Thyroid gland (tissue), 4 donors: ENCODE data around the gene MYLK4. TPM values are rescaled to one million over a fixed set of nuclear protein-coding genes. Genes with fewer than 3 reads are reported as not detected.

Experiments used
- DNase-seq, 2 donors: peaks; one replicate each; pipeline ENCODE4 v3.0.0-alpha.2; 2019
- H3K27ac ChIP-seq, 3 donors: fragments of 200-600 bp; sonication (generic); 1 replicate in 2 of 3; 2 replicates in 1 of 3; pipeline ENCODE4 v1.5.1; 2016 to 2019; ENCODE audit warnings: mild to moderate bottlenecking in 1 of 3, moderate library complexity in 1 of 3
- H3K27me3 ChIP-seq: fragments of 200-600 bp; sonication (generic); one replicate; pipeline ENCODE4 v1.5.1; 2019
- H3K36me3 ChIP-seq, 2 donors: fragments of 200-600 bp; sonication (generic); one replicate each; pipeline ENCODE4 v1.5.1; 2016 to 2019
- H3K4me1 ChIP-seq, 2 donors: fragments of 200-600 bp; sonication (generic); one replicate each; pipeline ENCODE4 v1.5.1; 2017 to 2019
- H3K4me3 ChIP-seq, 3 donors: fragments of 200-600 bp; sonication (generic); replicated peaks in 1 of 3; 1 replicate in 2 of 3; 2 replicates in 1 of 3; pipeline ENCODE4 v1.5.1; 2016; ENCODE audit warnings: mild to moderate bottlenecking in 1 of 3
- H3K9me3 ChIP-seq: fragments of 200-600 bp; sonication (generic); one replicate; pipeline ENCODE4 v1.5.1; 2017
- POLR2A ChIP-seq, 2 donors: fragments of 450-650 bp; IDR thresholded peaks; one replicate each; pipeline ENCODE4 v1.6.1; 2017; ENCODE audit warnings: antibody characterized with exemption in 2 of 2, mild to moderate bottlenecking in 2 of 2, moderate library complexity in 1 of 2
- WGBS, 2 donors: methylation state at CpG; one replicate each; pipeline ENCODE4 v1.1.5; 2017; 5-methylcytosine and 5-hydroxymethylcytosine counted together
- intact Hi-C: fragments of 100-400 bp; cut with DNase I; formaldehyde crosslinking; loops from one replicate; pipeline ENCODE4 v1.15.1; 2023
- total RNA-seq, 4 donors: library from RNA; depleted of rRNA; stranded (reverse); fragments of >200 nt; gene quantifications; one replicate each; pipeline ENCODE4 v1.2.3, GENCODE V29; 2016
- TF ChIP-seq, protein P1 (sequence below), 6 experiments: fragments of 200-600 bp in 3 of 6; fragments of 450-650 bp in 3 of 6; sonication (generic) in 3 of 6; IDR thresholded peaks; one replicate each; pipeline ENCODE4 v1.5.1; 2016 to 2019; ENCODE audit warnings: antibody characterized with exemption in 6 of 6, mild to moderate bottlenecking in 2 of 6, inconsistent platforms in 1 of 6, moderate library complexity in 1 of 6

MYLK4 gene
- total RNA-seq, 4 donors from 2014 or later, result 0.94 to 1.8 (median 1.1) TPM

DNA sequence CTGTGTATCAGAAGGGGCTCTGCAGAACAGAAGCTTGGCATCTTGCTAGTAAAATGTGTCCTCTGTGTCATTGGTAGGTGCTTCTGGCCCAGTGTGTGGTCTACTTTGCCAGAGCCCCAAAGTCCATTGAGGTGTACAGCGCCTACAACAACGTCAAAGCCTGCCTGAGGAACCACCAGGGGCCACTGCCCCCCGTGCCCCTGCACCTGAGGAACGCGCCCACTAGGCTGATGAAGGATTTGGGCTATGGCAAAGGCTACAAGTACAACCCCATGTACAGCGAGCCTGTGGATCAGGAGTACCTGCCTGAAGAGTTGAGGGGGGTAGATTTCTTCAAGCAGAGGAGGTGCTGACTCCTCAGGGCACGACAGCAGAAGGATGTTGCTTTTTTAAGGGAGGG lies 34.2 kb upstream of the MYLK4 start:
- WGBS, 2 donors, result 96 to 98% methylated on average over 6 to 7 of the region's 7 CpGs
- intact Hi-C loops, result no loop called here
- no peak for DNase-seq

DNA sequence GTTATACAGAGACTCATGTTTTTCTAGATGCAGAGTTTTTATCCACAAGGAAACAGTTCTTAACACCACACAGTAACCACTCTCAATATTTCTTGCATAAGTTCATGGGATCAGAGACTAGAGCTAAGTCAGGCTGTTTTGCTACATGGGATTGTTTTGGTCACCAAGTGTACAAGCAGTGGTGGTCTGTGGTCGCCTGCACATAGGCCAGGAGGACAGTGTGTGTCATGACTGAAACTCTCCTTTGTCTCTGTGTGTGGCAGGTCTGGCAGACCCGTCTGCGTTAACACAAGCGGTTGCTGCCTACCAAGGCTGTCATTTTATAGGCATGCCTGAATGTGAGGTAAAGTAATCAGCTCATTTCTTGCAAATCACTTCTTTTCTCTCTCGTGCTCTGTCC lies 33.3 kb upstream of the MYLK4 start:
- TF ChIP-seq, protein P1, sequence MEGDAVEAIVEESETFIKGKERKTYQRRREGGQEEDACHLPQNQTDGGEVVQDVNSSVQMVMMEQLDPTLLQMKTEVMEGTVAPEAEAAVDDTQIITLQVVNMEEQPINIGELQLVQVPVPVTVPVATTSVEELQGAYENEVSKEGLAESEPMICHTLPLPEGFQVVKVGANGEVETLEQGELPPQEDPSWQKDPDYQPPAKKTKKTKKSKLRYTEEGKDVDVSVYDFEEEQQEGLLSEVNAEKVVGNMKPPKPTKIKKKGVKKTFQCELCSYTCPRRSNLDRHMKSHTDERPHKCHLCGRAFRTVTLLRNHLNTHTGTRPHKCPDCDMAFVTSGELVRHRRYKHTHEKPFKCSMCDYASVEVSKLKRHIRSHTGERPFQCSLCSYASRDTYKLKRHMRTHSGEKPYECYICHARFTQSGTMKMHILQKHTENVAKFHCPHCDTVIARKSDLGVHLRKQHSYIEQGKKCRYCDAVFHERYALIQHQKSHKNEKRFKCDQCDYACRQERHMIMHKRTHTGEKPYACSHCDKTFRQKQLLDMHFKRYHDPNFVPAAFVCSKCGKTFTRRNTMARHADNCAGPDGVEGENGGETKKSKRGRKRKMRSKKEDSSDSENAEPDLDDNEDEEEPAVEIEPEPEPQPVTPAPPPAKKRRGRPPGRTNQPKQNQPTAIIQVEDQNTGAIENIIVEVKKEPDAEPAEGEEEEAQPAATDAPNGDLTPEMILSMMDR (IDR thresholded peaks at IDR 0.05), result no peak
- no peak for TF ChIP-seq POLR2A (IDR thresholded peaks at IDR 0.05)
- Histone ChIP-seq H3K9me3 (no peaks in the 10 kb centered on the region), H3K4me1 (peaks cover 15 to 45% of the 10 kb centered on the region in 2 donors), H3K27me3 (no peaks in the 10 kb centered on the region), H3K27ac (peak overlapping the region in 1 of 3 donors; percentile 58), H3K36me3 (peaks cover 3 to 5% of the 10 kb centered on the region in 2 donors), H3K4me3 (no peak overlapping the region)
- WGBS, 2 donors, result 86 to 87% methylated on average over 5 of the region's 5 CpGs
- no peak for DNase-seq
- intact Hi-C loops, result no loop called here

More for the DNA sequence above, 34.2 kb upstream of the MYLK4 start:
- Histone ChIP-seq H3K27ac (no peak overlapping the region), H3K36me3 (peaks cover 0 to 5% of the 10 kb centered on the region in 2 donors), H3K4me3 (no peak overlapping the region), H3K27me3 (no peaks in the 10 kb centered on the region), H3K4me1 (peaks cover 15 to 40% of the 10 kb centered on the region in 2 donors), H3K9me3 (no peaks in the 10 kb centered on the region)
- TF ChIP-seq POLR2A (IDR thresholded peaks at IDR 0.05), result no peak
- TF ChIP-seq, protein P1 (IDR thresholded peaks at IDR 0.05), result no peak

DNA sequence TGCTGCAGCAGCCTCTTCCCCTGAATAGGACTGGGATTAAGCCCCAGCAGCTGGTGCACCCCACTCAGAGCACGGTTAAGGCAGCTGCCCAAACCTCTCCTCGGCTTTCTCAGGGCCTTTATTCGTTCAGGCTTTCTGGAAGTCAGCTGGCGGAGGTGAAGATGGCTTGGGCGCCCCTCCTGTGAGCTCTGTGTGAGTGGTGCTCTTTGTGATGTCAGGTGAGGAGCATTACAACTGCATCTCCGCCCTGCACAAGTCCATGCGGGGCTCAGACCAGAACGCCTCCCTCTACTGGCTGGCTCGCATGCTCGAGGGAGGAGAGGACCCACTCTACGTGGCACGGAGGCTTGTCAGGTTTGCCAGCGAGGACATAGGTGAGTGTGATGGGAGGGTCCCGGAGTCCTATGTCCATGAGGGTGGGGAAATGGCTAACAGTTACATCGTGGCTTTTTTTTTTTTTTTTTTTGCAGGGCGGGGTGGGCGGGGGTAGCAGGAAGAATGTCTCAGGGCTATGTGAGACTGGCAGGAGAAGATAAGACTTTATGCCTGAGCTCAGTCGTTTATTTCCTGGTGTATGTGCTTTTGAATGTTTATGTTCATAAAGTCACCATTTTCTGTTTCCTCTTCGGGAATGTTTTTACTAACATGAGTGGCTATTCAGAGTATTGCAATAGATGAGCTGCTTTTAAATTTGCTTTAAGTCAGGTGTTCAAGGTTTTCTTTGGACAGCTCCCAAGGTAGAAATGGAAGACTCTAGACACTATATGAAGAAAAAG lies 32.7 kb upstream of the MYLK4 start:
- 63 to 67% methylated on average over 19 of the region's 19 CpGs for WGBS, 2 donors
- TF ChIP-seq POLR2A (IDR thresholded peaks at IDR 0.05), result no peak
- TF ChIP-seq, protein P1 (IDR thresholded peaks at IDR 0.05), result no peak
- H3K36me3 ChIP-seq, result peaks cover 3 to 5% of the 10 kb centered on the region in 2 donors
- H3K27ac ChIP-seq, result peak overlapping the region in 1 of 3 donors; percentile 4
- peaks cover 15 to 45% of the 10 kb centered on the region in 2 donors for H3K4me1 ChIP-seq
- no peak for DNase-seq
- H3K9me3 ChIP-seq, result no peaks in the 10 kb centered on the region
- H3K4me3 ChIP-seq, result no peak overlapping the region
- intact Hi-C loops, result no loop called here
- H3K27me3 ChIP-seq, result no peaks in the 10 kb centered on the region

DNA sequence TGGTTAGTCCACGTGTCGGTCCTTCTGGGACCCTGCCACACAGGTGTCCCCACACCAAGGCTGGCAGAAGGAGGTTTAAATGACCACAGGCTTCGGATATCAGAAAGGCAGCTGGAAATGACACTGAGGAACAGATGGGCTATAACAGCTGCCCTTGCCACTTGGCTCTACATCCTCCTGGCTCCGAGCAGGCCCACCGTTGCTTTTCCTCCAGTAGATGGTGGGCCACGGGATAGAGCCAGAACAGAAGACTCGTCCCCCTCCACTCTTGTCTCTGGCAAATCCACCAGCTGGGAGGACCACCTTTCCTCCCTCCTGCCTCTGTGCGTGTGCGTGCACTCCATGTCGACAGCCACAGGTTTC lies 32.1 kb upstream of the MYLK4 start:
- intact Hi-C loops, result no loop called here
- WGBS, 2 donors, result 87 to 94% methylated on average over 9 to 10 of the region's 10 CpGs
- TF ChIP-seq POLR2A (IDR thresholded peaks at IDR 0.05), result no peak
- TF ChIP-seq, protein P1 (IDR thresholded peaks at IDR 0.05), result no peak
- no peak for DNase-seq
- Histone ChIP-seq H3K4me3 (no peak overlapping the region), H3K36me3 (peaks cover 3 to 5% of the 10 kb centered on the region in 2 donors), H3K4me1 (peaks cover 16 to 47% of the 10 kb centered on the region in 2 donors), H3K27ac (no peak overlapping the region), H3K27me3 (no peaks in the 10 kb centered on the region), H3K9me3 (no peaks in the 10 kb centered on the region)

DNA sequence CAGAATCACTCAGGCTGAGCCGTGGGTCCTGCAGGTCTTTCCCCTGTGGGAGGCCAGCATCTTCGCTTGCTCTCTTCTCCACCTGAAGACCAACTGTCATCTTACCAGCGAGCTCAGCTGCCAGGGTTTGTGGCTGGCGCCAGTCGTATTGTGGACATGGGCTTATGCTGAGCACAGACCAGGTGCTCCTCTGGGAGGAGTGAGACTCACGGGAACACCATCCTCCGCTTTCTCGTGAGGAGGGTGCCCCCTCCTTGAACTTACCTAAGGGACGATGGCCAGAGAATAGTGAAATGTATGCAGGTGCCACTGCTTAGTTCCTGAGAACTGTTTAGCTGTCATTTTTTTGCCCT lies 31.6 kb upstream of the MYLK4 start:
- intact Hi-C loops, result no loop called here
- 97 to 99% methylated on average over 7 to 9 of the region's 9 CpGs for WGBS, 2 donors
- Histone ChIP-seq H3K36me3 (peaks cover 3 to 5% of the 10 kb centered on the region in 2 donors), H3K27ac (no peak overlapping the region), H3K27me3 (no peaks in the 10 kb centered on the region), H3K4me1 (peaks cover 20 to 52% of the 10 kb centered on the region in 2 donors), H3K9me3 (no peaks in the 10 kb centered on the region), H3K4me3 (no peak overlapping the region)
- TF ChIP-seq POLR2A (IDR thresholded peaks at IDR 0.05), result no peak
- no peak for DNase-seq
